Breast epithelium (tissue), 3 donors: ENCODE measurements around the gene TREML1.

ENCODE experiments used
- POLR2A ChIP-seq: fragments of 450-650 bp; IDR thresholded peaks from one replicate; pipeline ENCODE4 v1.6.1; 2016; ENCODE audit warnings: antibody characterized with exemption, mild to moderate bottlenecking, moderate library complexity
- TF ChIP-seq, protein P1 (sequence below), 3 donors: fragments of 450-650 bp; IDR thresholded peaks; one replicate each; pipeline ENCODE4 v1.5.1; 2016 to 2017; ENCODE audit warnings: antibody characterized with exemption in 3 of 3, mild to moderate bottlenecking in 3 of 3, moderate library complexity in 3 of 3

DNA sequence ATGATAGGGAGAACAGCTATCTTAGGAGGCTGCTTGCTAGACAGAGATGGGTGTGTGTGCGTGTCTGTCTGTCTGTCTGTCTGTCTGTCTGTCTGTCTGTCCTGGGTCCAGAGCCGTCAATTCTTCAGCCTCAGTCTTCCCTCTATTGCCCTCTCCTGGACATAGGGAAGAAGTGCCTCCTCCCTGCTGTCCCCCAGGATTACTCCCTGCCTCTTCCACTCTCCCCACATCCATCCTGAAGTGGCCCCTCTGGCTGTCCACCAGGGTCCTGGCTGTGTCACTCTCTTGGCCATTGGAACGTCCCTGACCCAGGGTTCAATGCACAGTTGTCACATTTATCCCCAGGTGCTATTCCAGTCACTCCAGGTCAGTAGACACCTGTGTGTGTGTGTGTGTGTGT, 36.6 kb upstream of the TREML1 start:
- TF ChIP-seq, protein P1, sequence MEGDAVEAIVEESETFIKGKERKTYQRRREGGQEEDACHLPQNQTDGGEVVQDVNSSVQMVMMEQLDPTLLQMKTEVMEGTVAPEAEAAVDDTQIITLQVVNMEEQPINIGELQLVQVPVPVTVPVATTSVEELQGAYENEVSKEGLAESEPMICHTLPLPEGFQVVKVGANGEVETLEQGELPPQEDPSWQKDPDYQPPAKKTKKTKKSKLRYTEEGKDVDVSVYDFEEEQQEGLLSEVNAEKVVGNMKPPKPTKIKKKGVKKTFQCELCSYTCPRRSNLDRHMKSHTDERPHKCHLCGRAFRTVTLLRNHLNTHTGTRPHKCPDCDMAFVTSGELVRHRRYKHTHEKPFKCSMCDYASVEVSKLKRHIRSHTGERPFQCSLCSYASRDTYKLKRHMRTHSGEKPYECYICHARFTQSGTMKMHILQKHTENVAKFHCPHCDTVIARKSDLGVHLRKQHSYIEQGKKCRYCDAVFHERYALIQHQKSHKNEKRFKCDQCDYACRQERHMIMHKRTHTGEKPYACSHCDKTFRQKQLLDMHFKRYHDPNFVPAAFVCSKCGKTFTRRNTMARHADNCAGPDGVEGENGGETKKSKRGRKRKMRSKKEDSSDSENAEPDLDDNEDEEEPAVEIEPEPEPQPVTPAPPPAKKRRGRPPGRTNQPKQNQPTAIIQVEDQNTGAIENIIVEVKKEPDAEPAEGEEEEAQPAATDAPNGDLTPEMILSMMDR (IDR thresholded peaks at IDR 0.05): no peak
- TF ChIP-seq POLR2A: no peak
